Measurements from ENCODE around the gene BLOC1S1.
A peak's percentile ranks its signal among the peaks of the same experiment; 100 is the strongest.

BLOC1S1 gene

GRCh38 chr12:55712700-55713415 lies 3.0 kb upstream of the BLOC1S1 start:
- DNase-seq (ENCODE audit: low spot score) (no peak), ATAC-seq (ENCODE audit: low read depth) (no peak)
- H3K36me3 ChIP-seq (ENCODE audit: low read depth): no peaks in the 10 kb centered on the region
- H3K4me1 ChIP-seq (ENCODE audit: insufficient read depth, poor library complexity, severe bottlenecking): peaks cover 22% of the 10 kb centered on the region
- no peak for TF ChIP-seq CTCF (IDR thresholded peaks at IDR 0.05; ENCODE audit: poor library complexity, severe bottlenecking)
- H3K9me3 ChIP-seq (ENCODE audit: severe bottlenecking): no peaks in the 10 kb centered on the region
- peaks cover 12% of the 10 kb centered on the region for H3K27me3 ChIP-seq (ENCODE audit: insufficient read depth, poor library complexity, severe bottlenecking)
- no peak overlapping the region for H3K4me3 ChIP-seq (ENCODE audit: severe bottlenecking)
- no peak overlapping the region for H3K27ac ChIP-seq (ENCODE audit: poor library complexity, severe bottlenecking)

DNA sequence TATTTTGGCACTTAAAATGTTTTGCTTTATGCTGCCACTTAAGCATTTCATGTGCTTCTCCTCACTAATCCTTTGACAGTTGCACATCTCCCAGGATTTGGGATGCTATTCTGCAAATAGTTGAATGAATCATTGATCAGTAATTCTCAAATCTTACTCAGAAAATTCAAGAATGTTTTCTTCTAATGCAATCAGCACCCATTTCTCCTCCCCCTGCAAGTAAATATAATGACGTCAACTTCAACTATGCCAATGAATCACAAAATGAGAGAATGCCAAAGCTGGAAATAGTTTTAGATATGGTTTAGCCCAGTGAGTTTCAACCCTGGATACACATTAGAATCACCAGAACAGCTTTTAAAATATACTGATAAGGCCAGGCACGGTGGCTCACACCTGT lies 2.1 kb upstream of the BLOC1S1 start:
- Histone ChIP-seq H3K4me1 (ENCODE audit: insufficient read depth, poor library complexity, severe bottlenecking) (peaks cover 25% of the 10 kb centered on the region), H3K36me3 (ENCODE audit: low read depth) (no peaks in the 10 kb centered on the region), H3K9me3 (ENCODE audit: severe bottlenecking) (no peaks in the 10 kb centered on the region), H3K27ac (ENCODE audit: poor library complexity, severe bottlenecking) (peak overlapping the region; percentile 39), H3K27me3 (ENCODE audit: insufficient read depth, poor library complexity, severe bottlenecking) (peaks cover 7% of the 10 kb centered on the region), H3K4me3 (ENCODE audit: severe bottlenecking) (no peak overlapping the region)
- DNase-seq (ENCODE audit: low spot score): no peak
- ATAC-seq (ENCODE audit: low read depth): peak; percentile 2; the same call in 1 of the 3 replicates
- no peak for TF ChIP-seq CTCF (IDR thresholded peaks at IDR 0.05; ENCODE audit: poor library complexity, severe bottlenecking)

DNA sequence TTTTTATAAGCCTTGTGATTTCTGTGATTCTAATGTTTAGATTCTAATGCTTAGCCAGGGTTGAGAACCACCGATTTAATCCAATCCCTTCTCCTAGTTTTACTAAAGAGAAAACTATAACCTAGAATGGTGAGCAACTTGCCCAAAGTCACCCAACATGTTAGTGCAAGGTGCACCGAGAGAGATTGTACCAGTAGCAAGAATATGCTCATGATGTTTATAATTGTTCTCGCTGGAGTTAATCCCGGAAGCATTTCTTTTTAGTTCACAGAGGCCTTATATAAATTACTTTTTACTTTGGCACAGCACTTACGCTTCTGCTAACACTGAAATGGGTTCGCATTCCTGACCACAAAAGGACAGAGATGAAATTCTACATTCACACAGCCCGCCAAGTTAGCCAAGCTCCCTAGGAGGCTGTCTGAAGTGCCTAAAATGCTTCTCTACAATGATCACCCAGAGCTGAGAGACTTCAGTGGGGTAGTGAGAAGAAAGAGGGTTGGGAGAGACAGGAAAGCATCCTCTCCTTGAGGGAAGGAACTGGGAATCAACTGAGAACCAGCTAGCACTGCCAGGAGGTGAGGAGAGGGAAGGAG lies 579 bp upstream of the BLOC1S1 start:
- H3K4me1 ChIP-seq (ENCODE audit: insufficient read depth, poor library complexity, severe bottlenecking): peaks cover 25% of the 10 kb centered on the region
- H3K4me3 ChIP-seq (ENCODE audit: severe bottlenecking): peak overlapping the region; percentile 59
- no peak for TF ChIP-seq CTCF (IDR thresholded peaks at IDR 0.05; ENCODE audit: poor library complexity, severe bottlenecking)
- peak overlapping the region; percentile 85 for H3K27ac ChIP-seq (ENCODE audit: poor library complexity, severe bottlenecking)
- ATAC-seq (ENCODE audit: low read depth) (no peak), DNase-seq (ENCODE audit: low spot score) (no peak)
- no peaks in the 10 kb centered on the region for H3K9me3 ChIP-seq (ENCODE audit: severe bottlenecking)
- H3K27me3 ChIP-seq (ENCODE audit: insufficient read depth, poor library complexity, severe bottlenecking): no peaks in the 10 kb centered on the region
- no peaks in the 10 kb centered on the region for H3K36me3 ChIP-seq (ENCODE audit: low read depth)

GRCh38 chr12:55716582-55716957 lies 724 bp downstream of the BLOC1S1 start:
- peak overlapping the region; percentile 85 for H3K27ac ChIP-seq (ENCODE audit: poor library complexity, severe bottlenecking)

More at GRCh38 chr12:55716582-55716957, 724 bp downstream of the BLOC1S1 start:
- H3K4me1 ChIP-seq (ENCODE audit: insufficient read depth, poor library complexity, severe bottlenecking): peaks cover 25% of the 10 kb centered on the region
- no peak for TF ChIP-seq CTCF (IDR thresholded peaks at IDR 0.05; ENCODE audit: poor library complexity, severe bottlenecking)
- no peaks in the 10 kb centered on the region for H3K9me3 ChIP-seq (ENCODE audit: severe bottlenecking)
- ATAC-seq (ENCODE audit: low read depth) (peak; percentile 9), DNase-seq (ENCODE audit: low spot score) (no peak)
- H3K27me3 ChIP-seq (ENCODE audit: insufficient read depth, poor library complexity, severe bottlenecking): no peaks in the 10 kb centered on the region
- no peaks in the 10 kb centered on the region for H3K36me3 ChIP-seq (ENCODE audit: low read depth)
- H3K4me3 ChIP-seq (ENCODE audit: severe bottlenecking): peak overlapping the region; percentile 59
